GM12878 (cell line): ENCODE results near the gene BCAS3. TPM values are rescaled to one million over a fixed set of nuclear protein-coding genes. Genes with fewer than 3 reads are reported as not detected.

ENCODE experiments used
- ATF7 ChIP-seq: fragments of 450-650 bp; IDR thresholded peaks from 2 replicates; pipeline ENCODE4 v1.6.1; 2016; ENCODE audit warnings: low read depth, mild to moderate bottlenecking
- CBFB ChIP-seq: IDR thresholded peaks from 2 replicates; pipeline ENCODE4 v1.6.1; 2016; ENCODE audit warnings: antibody characterized with exemption, low read depth
- CBX5 ChIP-seq: sonication (generic); IDR thresholded peaks from 2 replicates; pipeline ENCODE4 v1.6.1; 2016; ENCODE audit warnings: low read depth, moderate library complexity, mild to moderate bottlenecking, inconsistent platforms
- CHD4 ChIP-seq: fragments of 200-600 bp; sonication (generic); IDR thresholded peaks from 2 replicates; pipeline ENCODE4 v1.6.1; 2016; ENCODE audit warnings: mild to moderate bottlenecking
- FOXK2 ChIP-seq: fragments of 450-650 bp; IDR thresholded peaks from 2 replicates; pipeline ENCODE4 v1.6.1; 2017; ENCODE audit warnings: mild to moderate bottlenecking, moderate library complexity
- MXI1 ChIP-seq: fragments of 150-350 bp; IDR thresholded peaks from 2 replicates; pipeline ENCODE4 v1.6.1; 2011; ENCODE audit warnings: low read depth, mild to moderate bottlenecking, inconsistent platforms, low read length, improper control_type of control experiment
- NR2C1 ChIP-seq: fragments of 450-650 bp; IDR thresholded peaks from 2 replicates; pipeline ENCODE4 v1.6.1; 2017; ENCODE audit warnings: antibody characterized with exemption, mild to moderate bottlenecking, moderate library complexity
- NRF1 ChIP-seq: conservative IDR thresholded peaks from 2 replicates; pipeline ENCODE4 v1.6.1; 2011; ENCODE audit warnings: mild to moderate bottlenecking, low read depth, low read length, improper control_type of control experiment
- SIX5 ChIP-seq: IDR thresholded peaks from 2 replicates; pipeline ENCODE4 v1.6.1; 2011; ENCODE audit warnings: mild to moderate bottlenecking, low read depth, low read length, moderate library complexity; ENCODE audit not compliant: severe bottlenecking
- SUPT20H ChIP-seq: IDR thresholded peaks from 2 replicates; pipeline ENCODE4 v1.6.1; 2011; ENCODE audit warnings: low read depth, mild to moderate bottlenecking, low read length, moderate library complexity, borderline replicate concordance; ENCODE audit not compliant: control insufficient read depth
- ZNF24 ChIP-seq: fragments of 450-650 bp; IDR thresholded peaks from 2 replicates; pipeline ENCODE4 v1.6.1; 2017; ENCODE audit warnings: antibody characterized with exemption, mild to moderate bottlenecking
- ZNF384 ChIP-seq: IDR thresholded peaks from 2 replicates; pipeline ENCODE4 v1.6.1; 2012; ENCODE audit warnings: low read depth, mild to moderate bottlenecking, low read length, improper control_type of control experiment, borderline replicate concordance
- polyA plus RNA-seq, 11 experiments: library from polyadenylated mRNA; depleted of rRNA in 4 of 11; unstranded in 6 of 11; stranded (reverse) in 5 of 11; fragments of >200 nt; fragmentation: Nextera tagmentation in 4 of 11; fragmentation: Illumina TruSeq in 1 of 11; extraction: Ambion mirVana in 4 of 11; extraction: Trizol in 1 of 11; gene quantifications; 1 replicate in 1 of 11; 2 replicates in 10 of 11; pipeline versions ENCODE4 v1.2.1 to v1.2.3, GENCODE V29; 2011 to 2016; ENCODE audit warnings: inconsistent platforms in 2 of 11, missing spikeins in 2 of 11, low read depth in 1 of 11
- total RNA-seq, 4 experiments: library from RNA; depleted of rRNA in 3 of 4; stranded (reverse); fragments of >200 nt in 3 of 4; fragmentation: Illumina TruSeq in 1 of 4; extraction: Trizol in 1 of 4; gene quantifications; 2 replicates each; pipeline versions ENCODE4 v1.2.1 to v1.2.3, GENCODE V29; 2013 to 2021
- TF ChIP-seq, protein P1 (sequence below): fragments of 450-650 bp; IDR thresholded peaks from 2 replicates; pipeline ENCODE4 v1.6.1; 2016; ENCODE audit warnings: mild to moderate bottlenecking, moderate library complexity, borderline replicate concordance
- TF ChIP-seq, protein P2 (sequence below): fragments of 150-350 bp; IDR thresholded peaks from 2 replicates; pipeline ENCODE4 v1.6.1; 2016; ENCODE audit warnings: low read depth, low read length
- TF ChIP-seq, protein P3 (sequence below): fragments of 450-650 bp; IDR thresholded peaks from 2 replicates; pipeline ENCODE4 v1.6.1; 2016; ENCODE audit warnings: mild to moderate bottlenecking
- TF ChIP-seq, protein P4 (sequence below): fragments of 450-650 bp; formaldehyde crosslinking; IDR thresholded peaks from 2 replicates; pipeline ENCODE4 v1.4.0; 2022; ENCODE audit warnings: mild to moderate bottlenecking, moderate library complexity

Gene BCAS3
- total and polyA plus RNA-seq, 10 of the 15 experiments (the other 5 are each of a cell fraction or from before 2014, with no cell fraction given), result 2.1 to 11.0 (median 6.6) TPM

DNA sequence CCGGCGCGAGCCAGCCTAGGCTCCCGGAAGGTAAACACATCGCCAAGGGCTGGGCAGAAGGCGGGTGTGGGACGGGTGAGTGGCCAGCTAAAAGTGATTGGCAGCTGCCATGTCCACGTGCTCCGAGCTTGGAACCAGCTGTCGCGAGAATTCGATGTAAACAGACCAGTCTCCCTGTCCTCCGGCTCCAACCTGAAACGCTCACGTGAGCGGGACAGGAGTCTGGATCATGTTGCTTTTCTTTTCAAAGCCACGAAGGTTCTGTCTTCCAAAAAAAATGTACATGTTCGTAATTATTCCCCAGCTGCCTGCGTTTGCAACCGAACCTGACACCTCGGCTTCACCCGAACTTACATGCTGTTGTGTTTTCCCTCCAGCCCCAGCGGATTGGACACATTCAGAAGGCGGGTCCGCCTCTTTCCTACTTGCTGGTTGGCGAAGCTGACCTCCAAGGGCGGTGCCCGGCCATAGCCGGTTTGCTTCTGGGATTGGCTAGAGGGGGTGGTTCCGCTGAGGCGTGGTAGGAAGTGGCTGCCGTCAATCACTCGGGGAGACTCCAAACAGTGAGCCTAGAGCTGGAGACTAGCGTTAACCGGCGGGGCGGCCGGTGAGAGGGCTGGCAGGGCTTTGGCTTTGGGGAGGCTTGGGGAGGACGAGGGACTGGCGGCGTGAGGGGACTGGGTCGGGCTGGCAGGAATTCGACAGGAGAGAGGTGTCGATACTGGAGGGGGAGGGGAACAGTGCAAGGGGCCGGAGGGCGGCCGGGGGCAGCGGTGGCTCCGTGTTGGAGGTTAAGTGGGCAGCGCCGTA is at the start of gene BCAS3 (continued):
- peak; percentile 95 for TF ChIP-seq FOXK2
- peak; percentile 94 for TF ChIP-seq NR2C1
- TF ChIP-seq, protein P1, sequence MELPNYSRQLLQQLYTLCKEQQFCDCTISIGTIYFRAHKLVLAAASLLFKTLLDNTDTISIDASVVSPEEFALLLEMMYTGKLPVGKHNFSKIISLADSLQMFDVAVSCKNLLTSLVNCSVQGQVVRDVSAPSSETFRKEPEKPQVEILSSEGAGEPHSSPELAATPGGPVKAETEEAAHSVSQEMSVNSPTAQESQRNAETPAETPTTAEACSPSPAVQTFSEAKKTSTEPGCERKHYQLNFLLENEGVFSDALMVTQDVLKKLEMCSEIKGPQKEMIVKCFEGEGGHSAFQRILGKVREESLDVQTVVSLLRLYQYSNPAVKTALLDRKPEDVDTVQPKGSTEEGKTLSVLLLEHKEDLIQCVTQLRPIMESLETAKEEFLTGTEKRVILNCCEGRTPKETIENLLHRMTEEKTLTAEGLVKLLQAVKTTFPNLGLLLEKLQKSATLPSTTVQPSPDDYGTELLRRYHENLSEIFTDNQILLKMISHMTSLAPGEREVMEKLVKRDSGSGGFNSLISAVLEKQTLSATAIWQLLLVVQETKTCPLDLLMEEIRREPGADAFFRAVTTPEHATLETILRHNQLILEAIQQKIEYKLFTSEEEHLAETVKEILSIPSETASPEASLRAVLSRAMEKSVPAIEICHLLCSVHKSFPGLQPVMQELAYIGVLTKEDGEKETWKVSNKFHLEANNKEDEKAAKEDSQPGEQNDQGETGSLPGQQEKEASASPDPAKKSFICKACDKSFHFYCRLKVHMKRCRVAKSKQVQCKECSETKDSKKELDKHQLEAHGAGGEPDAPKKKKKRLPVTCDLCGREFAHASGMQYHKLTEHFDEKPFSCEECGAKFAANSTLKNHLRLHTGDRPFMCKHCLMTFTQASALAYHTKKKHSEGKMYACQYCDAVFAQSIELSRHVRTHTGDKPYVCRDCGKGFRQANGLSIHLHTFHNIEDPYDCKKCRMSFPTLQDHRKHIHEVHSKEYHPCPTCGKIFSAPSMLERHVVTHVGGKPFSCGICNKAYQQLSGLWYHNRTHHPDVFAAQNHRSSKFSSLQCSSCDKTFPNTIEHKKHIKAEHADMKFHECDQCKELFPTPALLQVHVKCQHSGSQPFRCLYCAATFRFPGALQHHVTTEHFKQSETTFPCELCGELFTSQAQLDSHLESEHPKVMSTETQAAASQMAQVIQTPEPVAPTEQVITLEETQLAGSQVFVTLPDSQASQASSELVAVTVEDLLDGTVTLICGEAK, result peak; percentile 76; the same call in 1 of the 2 replicates
- no peak for TF ChIP-seq CBX5
- TF ChIP-seq SIX5, result peak; percentile 30
- TF ChIP-seq, protein P2, sequence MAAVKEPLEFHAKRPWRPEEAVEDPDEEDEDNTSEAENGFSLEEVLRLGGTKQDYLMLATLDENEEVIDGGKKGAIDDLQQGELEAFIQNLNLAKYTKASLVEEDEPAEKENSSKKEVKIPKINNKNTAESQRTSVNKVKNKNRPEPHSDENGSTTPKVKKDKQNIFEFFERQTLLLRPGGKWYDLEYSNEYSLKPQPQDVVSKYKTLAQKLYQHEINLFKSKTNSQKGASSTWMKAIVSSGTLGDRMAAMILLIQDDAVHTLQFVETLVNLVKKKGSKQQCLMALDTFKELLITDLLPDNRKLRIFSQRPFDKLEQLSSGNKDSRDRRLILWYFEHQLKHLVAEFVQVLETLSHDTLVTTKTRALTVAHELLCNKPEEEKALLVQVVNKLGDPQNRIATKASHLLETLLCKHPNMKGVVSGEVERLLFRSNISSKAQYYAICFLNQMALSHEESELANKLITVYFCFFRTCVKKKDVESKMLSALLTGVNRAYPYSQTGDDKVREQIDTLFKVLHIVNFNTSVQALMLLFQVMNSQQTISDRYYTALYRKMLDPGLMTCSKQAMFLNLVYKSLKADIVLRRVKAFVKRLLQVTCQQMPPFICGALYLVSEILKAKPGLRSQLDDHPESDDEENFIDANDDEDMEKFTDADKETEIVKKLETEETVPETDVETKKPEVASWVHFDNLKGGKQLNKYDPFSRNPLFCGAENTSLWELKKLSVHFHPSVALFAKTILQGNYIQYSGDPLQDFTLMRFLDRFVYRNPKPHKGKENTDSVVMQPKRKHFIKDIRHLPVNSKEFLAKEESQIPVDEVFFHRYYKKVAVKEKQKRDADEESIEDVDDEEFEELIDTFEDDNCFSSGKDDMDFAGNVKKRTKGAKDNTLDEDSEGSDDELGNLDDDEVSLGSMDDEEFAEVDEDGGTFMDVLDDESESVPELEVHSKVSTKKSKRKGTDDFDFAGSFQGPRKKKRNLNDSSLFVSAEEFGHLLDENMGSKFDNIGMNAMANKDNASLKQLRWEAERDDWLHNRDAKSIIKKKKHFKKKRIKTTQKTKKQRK, result peak; percentile 83
- TF ChIP-seq ATF7, result peak; percentile 62
- TF ChIP-seq MXI1, result peak; percentile 90
- TF ChIP-seq, protein P3, sequence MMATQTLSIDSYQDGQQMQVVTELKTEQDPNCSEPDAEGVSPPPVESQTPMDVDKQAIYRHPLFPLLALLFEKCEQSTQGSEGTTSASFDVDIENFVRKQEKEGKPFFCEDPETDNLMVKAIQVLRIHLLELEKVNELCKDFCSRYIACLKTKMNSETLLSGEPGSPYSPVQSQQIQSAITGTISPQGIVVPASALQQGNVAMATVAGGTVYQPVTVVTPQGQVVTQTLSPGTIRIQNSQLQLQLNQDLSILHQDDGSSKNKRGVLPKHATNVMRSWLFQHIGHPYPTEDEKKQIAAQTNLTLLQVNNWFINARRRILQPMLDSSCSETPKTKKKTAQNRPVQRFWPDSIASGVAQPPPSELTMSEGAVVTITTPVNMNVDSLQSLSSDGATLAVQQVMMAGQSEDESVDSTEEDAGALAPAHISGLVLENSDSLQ, result peak; percentile 99
- TF ChIP-seq ZNF24, result no peak
- no peak for TF ChIP-seq SUPT20H
- peak; percentile 80 for TF ChIP-seq CBFB
- TF ChIP-seq, protein P4, sequence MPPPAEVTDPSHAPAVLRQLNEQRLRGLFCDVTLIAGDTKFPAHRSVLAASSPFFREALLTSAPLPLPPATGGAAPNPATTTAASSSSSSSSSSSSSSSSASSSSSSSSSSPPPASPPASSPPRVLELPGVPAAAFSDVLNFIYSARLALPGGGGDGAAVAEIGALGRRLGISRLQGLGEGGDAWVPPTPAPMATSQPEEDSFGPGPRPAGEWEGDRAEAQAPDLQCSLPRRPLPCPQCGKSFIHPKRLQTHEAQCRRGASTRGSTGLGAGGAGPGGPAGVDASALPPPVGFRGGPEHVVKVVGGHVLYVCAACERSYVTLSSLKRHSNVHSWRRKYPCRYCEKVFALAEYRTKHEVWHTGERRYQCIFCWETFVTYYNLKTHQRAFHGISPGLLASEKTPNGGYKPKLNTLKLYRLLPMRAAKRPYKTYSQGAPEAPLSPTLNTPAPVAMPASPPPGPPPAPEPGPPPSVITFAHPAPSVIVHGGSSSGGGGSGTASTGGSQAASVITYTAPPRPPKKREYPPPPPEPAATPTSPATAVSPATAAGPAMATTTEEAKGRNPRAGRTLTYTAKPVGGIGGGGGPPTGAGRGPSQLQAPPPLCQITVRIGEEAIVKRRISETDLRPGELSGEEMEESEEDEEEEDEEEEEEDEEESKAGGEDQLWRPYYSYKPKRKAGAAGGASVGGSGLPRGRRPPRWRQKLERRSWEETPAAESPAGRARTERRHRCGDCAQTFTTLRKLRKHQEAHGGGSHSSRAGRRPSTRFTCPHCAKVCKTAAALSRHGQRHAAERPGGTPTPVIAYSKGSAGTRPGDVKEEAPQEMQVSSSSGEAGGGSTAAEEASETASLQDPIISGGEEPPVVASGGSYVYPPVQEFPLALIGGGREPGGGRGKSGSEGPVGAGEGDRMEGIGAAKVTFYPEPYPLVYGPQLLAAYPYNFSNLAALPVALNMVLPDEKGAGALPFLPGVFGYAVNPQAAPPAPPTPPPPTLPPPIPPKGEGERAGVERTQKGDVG, result no peak
- no peak for TF ChIP-seq ZNF384
- TF ChIP-seq CHD4, result no peak
- no peak for TF ChIP-seq NRF1
